ENCODE results near the gene CYTH3. TPM values are rescaled to one million over a fixed set of nuclear protein-coding genes. Genes with fewer than 3 reads are reported as not detected.

Gene CYTH3
- total and polyA plus RNA-seq, 2 experiments from 2014 or later = 11.9 to 15.7 TPM

DNA sequence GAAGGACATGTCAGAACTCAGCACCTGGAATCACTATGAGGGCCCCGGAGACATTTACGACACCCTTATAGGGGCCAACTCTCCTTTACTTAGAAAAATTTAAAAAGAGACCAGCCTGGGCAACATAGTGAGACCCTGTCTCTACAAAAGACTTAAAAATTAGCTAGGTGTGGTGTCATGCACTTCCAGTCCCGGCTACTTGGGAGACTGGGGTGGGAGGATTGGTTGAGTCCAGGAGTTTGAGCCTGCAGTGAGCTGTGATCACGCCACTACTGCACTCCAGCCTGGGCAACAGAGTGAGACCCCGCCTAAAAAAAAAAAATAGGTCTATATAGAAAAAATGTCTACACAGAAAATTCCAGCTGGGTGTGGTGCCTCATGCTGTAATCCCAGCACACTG, 7.5 kb upstream of the CYTH3 start:
- H3K27me3 ChIP-seq = no peaks in the 10 kb centered on the region
- H3K4me1 ChIP-seq (ENCODE audit: insufficient read depth) = no peaks in the 10 kb centered on the region
- H3K27ac ChIP-seq = no peak overlapping the region
- no peaks in the 10 kb centered on the region for H3K36me3 ChIP-seq (replicated peaks; ENCODE audit: insufficient read depth, low read depth)
- DNase-seq (ENCODE audit: low spot score) = no peak
- TF ChIP-seq EZH2phosphoT487 (IDR thresholded peaks at IDR 0.05; ENCODE audit: low read depth, severe bottlenecking, unreplicated experiment) = no peak
- no peak for TF ChIP-seq EZH2 (IDR thresholded peaks at IDR 0.05; ENCODE audit: borderline replicate concordance)
- TF ChIP-seq, protein P1, sequence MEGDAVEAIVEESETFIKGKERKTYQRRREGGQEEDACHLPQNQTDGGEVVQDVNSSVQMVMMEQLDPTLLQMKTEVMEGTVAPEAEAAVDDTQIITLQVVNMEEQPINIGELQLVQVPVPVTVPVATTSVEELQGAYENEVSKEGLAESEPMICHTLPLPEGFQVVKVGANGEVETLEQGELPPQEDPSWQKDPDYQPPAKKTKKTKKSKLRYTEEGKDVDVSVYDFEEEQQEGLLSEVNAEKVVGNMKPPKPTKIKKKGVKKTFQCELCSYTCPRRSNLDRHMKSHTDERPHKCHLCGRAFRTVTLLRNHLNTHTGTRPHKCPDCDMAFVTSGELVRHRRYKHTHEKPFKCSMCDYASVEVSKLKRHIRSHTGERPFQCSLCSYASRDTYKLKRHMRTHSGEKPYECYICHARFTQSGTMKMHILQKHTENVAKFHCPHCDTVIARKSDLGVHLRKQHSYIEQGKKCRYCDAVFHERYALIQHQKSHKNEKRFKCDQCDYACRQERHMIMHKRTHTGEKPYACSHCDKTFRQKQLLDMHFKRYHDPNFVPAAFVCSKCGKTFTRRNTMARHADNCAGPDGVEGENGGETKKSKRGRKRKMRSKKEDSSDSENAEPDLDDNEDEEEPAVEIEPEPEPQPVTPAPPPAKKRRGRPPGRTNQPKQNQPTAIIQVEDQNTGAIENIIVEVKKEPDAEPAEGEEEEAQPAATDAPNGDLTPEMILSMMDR (IDR thresholded peaks at IDR 0.05; ENCODE audit: poor library complexity) = no peak
- no peak overlapping the region for H2AFZ ChIP-seq
- no peaks in the 10 kb centered on the region for H3K9me3 ChIP-seq (ENCODE audit: low read depth)
- H3K9me2 ChIP-seq (replicated peaks; ENCODE audit: insufficient read depth) = no peaks in the 10 kb centered on the region
- H3K4me2 ChIP-seq = no peak overlapping the region
- WGBS (ENCODE audit: low lambda C conversion rate, missing lambda C conversion rate) = 97% methylated on average over 5 of the region's 5 CpGs
- no peaks in the 10 kb centered on the region for H4K20me1 ChIP-seq (ENCODE audit: insufficient read depth, poor library complexity, severe bottlenecking)
- H3K4me3 ChIP-seq = no peak overlapping the region
- H3K79me2 ChIP-seq = no peaks in the 10 kb centered on the region

DNA sequence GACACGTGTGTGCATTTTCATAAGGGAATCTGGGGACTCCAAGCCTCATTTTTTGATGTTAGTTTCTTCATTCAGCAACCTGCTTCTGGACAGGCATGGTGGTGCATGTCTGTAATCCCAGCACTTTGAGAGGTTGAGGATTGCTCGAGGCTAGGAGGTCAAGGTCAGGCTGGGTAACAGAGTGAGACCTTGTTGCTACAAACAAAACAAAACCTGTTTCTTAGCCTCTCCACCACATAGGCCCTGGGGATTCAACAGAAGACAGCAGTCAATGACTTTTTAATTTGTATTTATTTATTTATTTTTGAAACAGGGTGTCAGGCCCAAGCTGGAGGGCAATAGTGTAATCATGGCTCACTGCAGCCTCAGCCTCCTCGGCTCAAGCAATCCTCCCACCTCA, 6.9 kb upstream of the CYTH3 start:
- H4K20me1 ChIP-seq (ENCODE audit: insufficient read depth, poor library complexity, severe bottlenecking) = no peaks in the 10 kb centered on the region
- TF ChIP-seq, protein P1 (IDR thresholded peaks at IDR 0.05; ENCODE audit: poor library complexity) = no peak
- TF ChIP-seq EZH2phosphoT487 (IDR thresholded peaks at IDR 0.05; ENCODE audit: low read depth, severe bottlenecking, unreplicated experiment) (no peak), EZH2 (IDR thresholded peaks at IDR 0.05; ENCODE audit: borderline replicate concordance) (no peak)
- H3K79me2 ChIP-seq = no peaks in the 10 kb centered on the region
- H2AFZ ChIP-seq = no peak overlapping the region
- H3K27ac ChIP-seq = no peak overlapping the region
- no peaks in the 10 kb centered on the region for H3K27me3 ChIP-seq
- no peaks in the 10 kb centered on the region for H3K36me3 ChIP-seq (replicated peaks; ENCODE audit: insufficient read depth, low read depth)
- H3K9me3 ChIP-seq (ENCODE audit: low read depth) = no peaks in the 10 kb centered on the region
- H3K4me1 ChIP-seq (ENCODE audit: insufficient read depth) = no peaks in the 10 kb centered on the region
- H3K9me2 ChIP-seq (replicated peaks; ENCODE audit: insufficient read depth) = no peaks in the 10 kb centered on the region
- no peak for DNase-seq (ENCODE audit: low spot score)
- 73% methylated on average over 3 of the region's 3 CpGs for WGBS (ENCODE audit: low lambda C conversion rate, missing lambda C conversion rate)
- H3K4me2 ChIP-seq = no peak overlapping the region
- H3K4me3 ChIP-seq = no peak overlapping the region

- no peak for DNase-seq (ENCODE audit: low spot score)
- Histone ChIP-seq H3K4me3 (no peak overlapping the region), H3K4me2 (no peak overlapping the region), H2AFZ (no peak overlapping the region), H3K4me1 (ENCODE audit: insufficient read depth) (no peaks in the 10 kb centered on the region), H3K9me2 (replicated peaks; ENCODE audit: insufficient read depth) (no peaks in the 10 kb centered on the region), H3K27me3 (no peaks in the 10 kb centered on the region), H3K36me3 (replicated peaks; ENCODE audit: insufficient read depth, low read depth) (no peaks in the 10 kb centered on the region), H3K27ac (no peak overlapping the region), H3K9me3 (ENCODE audit: low read depth) (no peaks in the 10 kb centered on the region), H4K20me1 (ENCODE audit: insufficient read depth, poor library complexity, severe bottlenecking) (no peaks in the 10 kb centered on the region), H3K79me2 (no peaks in the 10 kb centered on the region)
- WGBS (ENCODE audit: low lambda C conversion rate, missing lambda C conversion rate) = 93% methylated on average over 9 of the region's 9 CpGs
- TF ChIP-seq EZH2 (IDR thresholded peaks at IDR 0.05; ENCODE audit: borderline replicate concordance) (no peak), EZH2phosphoT487 (IDR thresholded peaks at IDR 0.05; ENCODE audit: low read depth, severe bottlenecking, unreplicated experiment) (no peak)
- TF ChIP-seq, protein P1 (IDR thresholded peaks at IDR 0.05; ENCODE audit: poor library complexity) = no peak
These were observed 6.4 kb upstream of the CYTH3 start for GRCh38 chr7:6278749-6279310.

All from hepatocyte (in vitro differentiated cells).